SU-DHL-6 (cell line): ENCODE data around the gene COA8.

Source experiments
- H2AFZ ChIP-seq: fragments of 200-600 bp; sonication (generic); 2 replicates; pipeline ENCODE4 v1.6.1; 2014; ENCODE audit warnings: low read depth, mild to moderate bottlenecking, moderate library complexity, mixed read lengths, antibody characterized with exemption, low read length; ENCODE audit not compliant: severe bottlenecking
- H3F3A ChIP-seq: fragments of 200-600 bp; shearing (Covaris generic); 2 replicates; pipeline ENCODE4 v1.6.0; 2016; ENCODE audit warnings: antibody characterized with exemption, mild to moderate bottlenecking; ENCODE audit not compliant: insufficient read depth
- H3K27ac ChIP-seq: fragments of 200-600 bp; sonication (generic); 2 replicates; pipeline ENCODE4 v1.5.1; 2016; ENCODE audit warnings: low read depth, mild to moderate bottlenecking, low read length, moderate library complexity, mixed read lengths
- H3K27me3 ChIP-seq: fragments of 200-600 bp; sonication (generic), shearing (Covaris generic); 2 replicates; pipeline ENCODE4 v1.6.0; 2014; ENCODE audit warnings: mild to moderate bottlenecking, low read length
- H3K36me3 ChIP-seq: fragments of 200-600 bp; sonication (generic); 2 replicates; pipeline ENCODE4 v1.6.1; 2014; ENCODE audit warnings: mild to moderate bottlenecking, low read length, mixed read lengths
- H3K4me2 ChIP-seq: fragments of 300-600, 200-600 bp; shearing (Covaris generic), sonication (generic); 2 replicates; pipeline ENCODE4 v1.6.0; 2014; ENCODE audit warnings: low read length, low read depth, mild to moderate bottlenecking; ENCODE audit not compliant: poor library complexity, severe bottlenecking
- H3K4me3 ChIP-seq: fragments of 200-600 bp; sonication (generic); 2 replicates; pipeline ENCODE4 v1.5.1; 2014; ENCODE audit warnings: antibody characterized with exemption, low read length, mild to moderate bottlenecking, mixed read lengths; ENCODE audit not compliant: insufficient read depth, poor library complexity, severe bottlenecking
- H3K79me2 ChIP-seq: fragments of 200-600 bp; sonication (generic); 2 replicates; pipeline ENCODE4 v1.6.1; 2014; ENCODE audit warnings: mild to moderate bottlenecking, low read length, moderate library complexity; ENCODE audit not compliant: insufficient read depth
- H3K9ac ChIP-seq: fragments of 200-600 bp; sonication (generic); 2 replicates; pipeline ENCODE4 v1.7.0; 2014; ENCODE audit warnings: mild to moderate bottlenecking, low read length
- H3K9me2 ChIP-seq: fragments of 200-600 bp; sonication (generic); replicated peaks from 2 replicates; pipeline ENCODE4 v1.6.1; 2014; ENCODE audit warnings: low read length; ENCODE audit not compliant: insufficient read depth
- H3K9me3 ChIP-seq: fragments of 200-600 bp; sonication (generic); 2 replicates; pipeline ENCODE4 v1.6.1; 2014; ENCODE audit warnings: low read length, mixed read lengths; ENCODE audit not compliant: insufficient read depth
- H4K20me1 ChIP-seq: fragments of 200-600 bp; sonication (generic); 2 replicates; pipeline ENCODE4 v1.6.1; 2014; ENCODE audit warnings: low read depth, mild to moderate bottlenecking, antibody characterized with exemption, low read length, moderate library complexity, mixed read lengths
- EZH2phosphoT487 ChIP-seq: fragments of 200-600 bp; sonication (generic), shearing (Covaris generic); conservative IDR thresholded peaks from 2 replicates; pipeline ENCODE4 v1.6.1; 2018; ENCODE audit warnings: mild to moderate bottlenecking, antibody characterized with exemption, low read length, moderate library complexity, mixed read lengths
- TF ChIP-seq, protein P1 (sequence below): fragments of 200-600 bp; sonication (generic); IDR thresholded peaks from one replicate; pipeline ENCODE4 v1.5.1; 2017; ENCODE audit warnings: antibody characterized with exemption, mild to moderate bottlenecking, low read length, moderate library complexity; ENCODE audit not compliant: insufficient read depth, poor library complexity, severe bottlenecking

The COA8 gene

DNA sequence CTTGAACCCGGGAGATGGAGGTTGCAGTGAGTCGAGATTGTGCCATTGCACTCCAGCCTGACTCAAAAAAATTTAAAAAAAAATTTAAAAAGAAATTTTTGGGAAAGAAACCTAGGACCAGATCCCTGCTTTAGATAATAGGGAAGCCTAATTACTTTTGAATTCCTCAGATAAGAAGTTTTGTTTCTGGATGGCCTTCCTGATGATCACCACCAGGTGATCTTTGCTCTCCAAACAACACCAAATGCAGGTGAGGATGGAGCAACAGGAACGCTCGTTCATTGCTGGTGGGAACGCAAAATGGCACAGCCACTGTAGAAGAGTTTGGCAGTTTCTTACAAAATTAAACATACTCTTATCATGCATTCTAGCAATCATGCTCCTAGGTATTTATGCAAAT is 37.7 kb downstream of the COA8 start:
- H3K9ac ChIP-seq = no peak overlapping the region
- no peaks in the 10 kb centered on the region for H3F3A ChIP-seq
- no peak overlapping the region for H2AFZ ChIP-seq
- H3K36me3 ChIP-seq = no peaks in the 10 kb centered on the region
- H4K20me1 ChIP-seq = no peaks in the 10 kb centered on the region
- no peak overlapping the region for H3K4me3 ChIP-seq
- H3K79me2 ChIP-seq = no peaks in the 10 kb centered on the region
- H3K9me2 ChIP-seq = no peaks in the 10 kb centered on the region
- no peak overlapping the region for H3K4me2 ChIP-seq
- H3K27ac ChIP-seq = no peak overlapping the region
- TF ChIP-seq EZH2phosphoT487 = no peak
- TF ChIP-seq, protein P1, sequence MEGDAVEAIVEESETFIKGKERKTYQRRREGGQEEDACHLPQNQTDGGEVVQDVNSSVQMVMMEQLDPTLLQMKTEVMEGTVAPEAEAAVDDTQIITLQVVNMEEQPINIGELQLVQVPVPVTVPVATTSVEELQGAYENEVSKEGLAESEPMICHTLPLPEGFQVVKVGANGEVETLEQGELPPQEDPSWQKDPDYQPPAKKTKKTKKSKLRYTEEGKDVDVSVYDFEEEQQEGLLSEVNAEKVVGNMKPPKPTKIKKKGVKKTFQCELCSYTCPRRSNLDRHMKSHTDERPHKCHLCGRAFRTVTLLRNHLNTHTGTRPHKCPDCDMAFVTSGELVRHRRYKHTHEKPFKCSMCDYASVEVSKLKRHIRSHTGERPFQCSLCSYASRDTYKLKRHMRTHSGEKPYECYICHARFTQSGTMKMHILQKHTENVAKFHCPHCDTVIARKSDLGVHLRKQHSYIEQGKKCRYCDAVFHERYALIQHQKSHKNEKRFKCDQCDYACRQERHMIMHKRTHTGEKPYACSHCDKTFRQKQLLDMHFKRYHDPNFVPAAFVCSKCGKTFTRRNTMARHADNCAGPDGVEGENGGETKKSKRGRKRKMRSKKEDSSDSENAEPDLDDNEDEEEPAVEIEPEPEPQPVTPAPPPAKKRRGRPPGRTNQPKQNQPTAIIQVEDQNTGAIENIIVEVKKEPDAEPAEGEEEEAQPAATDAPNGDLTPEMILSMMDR = no peak
- H3K9me3 ChIP-seq = no peaks in the 10 kb centered on the region
- no peaks in the 10 kb centered on the region for H3K27me3 ChIP-seq

DNA sequence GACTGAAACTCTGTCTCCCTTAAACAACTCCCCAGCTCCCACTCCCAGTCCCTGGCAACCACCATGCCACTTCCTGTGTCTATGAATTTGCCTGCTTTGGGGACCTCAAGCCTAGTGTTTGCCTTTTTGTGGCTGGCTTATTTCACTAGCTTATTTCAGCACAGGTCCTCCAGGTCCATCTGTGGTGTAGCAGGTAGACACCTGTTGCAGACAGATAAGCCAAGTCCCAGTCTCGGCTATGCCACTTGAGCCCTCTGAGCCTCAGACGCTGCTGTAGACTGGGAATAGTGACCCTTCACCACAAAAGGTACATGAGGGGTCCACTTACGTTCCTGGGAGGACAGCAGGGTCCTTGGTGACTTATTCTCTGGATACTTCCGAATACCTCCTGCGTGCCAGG is 41.9 kb downstream of the COA8 start:
- H3K9ac ChIP-seq = no peak overlapping the region
- H4K20me1 ChIP-seq = no peaks in the 10 kb centered on the region
- no peaks in the 10 kb centered on the region for H3F3A ChIP-seq
- no peak overlapping the region for H3K4me2 ChIP-seq
- no peaks in the 10 kb centered on the region for H3K9me3 ChIP-seq
- no peak overlapping the region for H3K27ac ChIP-seq
- no peaks in the 10 kb centered on the region for H3K36me3 ChIP-seq
- H3K4me3 ChIP-seq = no peak overlapping the region
- H3K9me2 ChIP-seq = no peaks in the 10 kb centered on the region
- TF ChIP-seq, protein P1 = no peak
- TF ChIP-seq EZH2phosphoT487 = no peak
- no peaks in the 10 kb centered on the region for H3K27me3 ChIP-seq
- H2AFZ ChIP-seq = no peak overlapping the region
- no peaks in the 10 kb centered on the region for H3K79me2 ChIP-seq

DNA sequence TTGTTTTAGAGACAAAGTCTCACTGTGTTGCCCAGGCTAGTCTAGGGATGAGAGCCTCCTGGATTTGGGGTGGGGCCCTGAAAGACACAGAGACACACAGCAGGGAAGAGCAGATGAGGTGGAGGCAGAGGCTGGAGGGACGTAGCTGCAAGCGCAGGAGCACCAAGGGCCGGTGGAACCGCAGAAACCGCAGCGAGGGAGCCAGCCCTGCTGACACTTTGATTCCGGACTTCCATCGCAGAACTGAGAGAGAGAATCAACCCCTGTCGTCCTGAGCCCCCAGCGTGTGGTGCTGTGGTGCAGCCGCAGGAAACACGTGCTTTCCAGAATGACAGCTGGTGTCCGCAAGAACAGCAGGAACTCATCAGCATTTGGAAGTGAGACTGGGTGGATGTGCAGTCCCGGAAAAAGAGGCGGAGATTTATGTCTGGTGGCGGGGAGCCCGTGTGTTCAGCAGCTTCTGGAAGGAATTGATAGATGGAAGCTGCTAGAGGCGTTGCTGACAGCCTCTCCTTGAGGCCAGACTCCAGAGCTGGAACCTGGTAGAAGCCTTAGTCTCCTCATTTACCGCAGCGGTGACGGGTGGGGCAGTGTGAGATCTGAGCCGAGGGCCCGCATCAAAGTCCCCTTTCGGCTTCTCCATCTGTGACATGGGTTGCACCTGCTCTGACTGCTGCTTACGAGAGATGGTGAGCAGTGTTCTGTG is 44.4 kb downstream of the COA8 start:
- Histone ChIP-seq H3K79me2 (no peaks in the 10 kb centered on the region), H3K9me3 (0 out of 2 replicates have a peak, but pooled peaks cover 3% of the 10 kb centered on the region), H3K9ac (no peak overlapping the region), H3K9me2 (no peaks in the 10 kb centered on the region), H3F3A (no peaks in the 10 kb centered on the region), H3K4me2 (peak overlapping the region; percentile 7), H3K36me3 (no peaks in the 10 kb centered on the region), H3K27ac (no peak overlapping the region), H4K20me1 (no peaks in the 10 kb centered on the region), H2AFZ (no peak overlapping the region), H3K4me3 (no peak overlapping the region), H3K27me3 (no peaks in the 10 kb centered on the region)
- TF ChIP-seq, protein P1 = no peak
- no peak for TF ChIP-seq EZH2phosphoT487
